Tongue (tissue), 2 donors: ENCODE data around the gene TCF4. TPM values are rescaled to one million over a fixed set of nuclear protein-coding genes. Genes with fewer than 3 reads are reported as not detected.
A peak's percentile ranks its signal among the peaks of the same experiment; 100 is the strongest.

ENCODE experiments used
- DNase-seq: peaks from one replicate; pipeline ENCODE4 v3.0.0-alpha.2; 2015
- total RNA-seq: library from RNA; depleted of rRNA; stranded (reverse); fragments of >200 nt; gene quantifications from one replicate; pipeline ENCODE4 v1.2.3, GENCODE V29; 2014

The TCF4 gene
- total RNA-seq, 1 donor from 2014 or later = 301 TPM

- peak; percentile 45 for DNase-seq
These were observed 180.8 kb downstream of the TCF4 start for GRCh38 chr18:55407191-55407590.

DNA sequence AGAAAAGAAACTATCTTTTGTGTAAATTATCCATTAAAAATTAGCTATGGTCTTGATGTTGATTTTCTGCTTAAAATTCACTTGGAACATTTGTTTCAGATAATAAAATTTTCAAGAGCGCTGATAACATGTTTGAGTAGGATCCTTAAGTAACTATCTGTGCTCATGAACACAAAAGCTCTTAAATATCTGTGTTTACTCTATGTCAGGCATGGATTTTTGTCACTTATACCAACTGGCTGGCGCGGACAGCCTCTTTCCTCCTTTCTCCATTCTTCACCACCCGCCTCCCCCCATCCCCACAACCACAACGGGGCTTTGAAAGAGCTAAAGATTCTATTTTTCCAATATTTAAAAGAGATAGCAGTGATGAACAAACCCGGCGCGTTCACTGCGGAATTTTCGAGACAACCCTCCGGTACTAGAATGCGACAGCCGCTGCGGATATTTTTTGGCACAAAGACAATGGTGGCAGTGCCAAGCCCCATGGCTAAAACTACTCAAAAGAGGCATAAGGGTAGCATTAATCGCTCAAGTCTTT lies 181.5 kb downstream of the TCF4 start:
- DNase-seq = peak; percentile 88

DNA sequence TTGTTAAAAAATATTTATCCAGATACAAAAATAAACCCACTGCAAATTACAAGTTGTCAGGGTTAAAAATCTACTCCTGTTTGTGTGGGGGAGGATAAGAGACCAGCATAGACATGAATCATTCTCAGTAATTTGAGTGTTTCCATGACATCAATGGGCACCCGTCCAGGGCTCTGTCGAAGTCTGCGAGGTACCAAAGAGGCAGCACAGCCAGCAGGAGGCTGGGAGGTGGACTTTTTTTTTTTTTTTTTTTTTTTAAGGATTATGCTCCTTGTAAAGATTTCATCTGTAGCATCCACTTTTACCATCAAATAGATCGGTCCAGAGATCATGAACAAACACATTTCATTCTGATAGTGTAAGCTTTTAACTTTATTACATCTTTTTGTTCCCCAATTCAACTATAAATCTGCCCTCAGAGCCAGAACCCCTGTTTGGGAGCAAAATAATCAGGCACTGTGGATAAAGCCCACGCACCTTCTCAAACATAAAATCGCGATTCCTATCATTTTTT lies 182.0 kb downstream of the TCF4 start:
- peak; percentile 98 for DNase-seq

DNA sequence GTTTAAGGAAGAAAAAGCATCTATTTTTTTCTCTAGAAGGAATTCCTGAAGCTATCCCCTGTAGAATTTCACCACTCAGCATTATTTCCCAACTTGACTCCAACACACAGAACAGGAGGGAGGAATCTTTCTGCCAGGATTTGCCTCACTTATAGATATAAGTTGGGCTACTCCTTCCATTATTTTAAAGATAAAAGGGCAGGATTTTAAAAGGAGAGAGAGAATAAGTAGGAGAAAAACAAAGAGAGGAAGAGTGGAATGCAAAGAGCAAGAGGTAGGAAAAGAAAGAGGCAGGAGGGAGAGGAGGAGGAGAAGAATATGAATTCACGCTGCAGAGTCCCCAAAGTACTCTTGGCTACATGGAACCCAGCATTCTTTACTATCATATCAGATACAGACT lies 182.5 kb downstream of the TCF4 start:
- no peak for DNase-seq

DNA sequence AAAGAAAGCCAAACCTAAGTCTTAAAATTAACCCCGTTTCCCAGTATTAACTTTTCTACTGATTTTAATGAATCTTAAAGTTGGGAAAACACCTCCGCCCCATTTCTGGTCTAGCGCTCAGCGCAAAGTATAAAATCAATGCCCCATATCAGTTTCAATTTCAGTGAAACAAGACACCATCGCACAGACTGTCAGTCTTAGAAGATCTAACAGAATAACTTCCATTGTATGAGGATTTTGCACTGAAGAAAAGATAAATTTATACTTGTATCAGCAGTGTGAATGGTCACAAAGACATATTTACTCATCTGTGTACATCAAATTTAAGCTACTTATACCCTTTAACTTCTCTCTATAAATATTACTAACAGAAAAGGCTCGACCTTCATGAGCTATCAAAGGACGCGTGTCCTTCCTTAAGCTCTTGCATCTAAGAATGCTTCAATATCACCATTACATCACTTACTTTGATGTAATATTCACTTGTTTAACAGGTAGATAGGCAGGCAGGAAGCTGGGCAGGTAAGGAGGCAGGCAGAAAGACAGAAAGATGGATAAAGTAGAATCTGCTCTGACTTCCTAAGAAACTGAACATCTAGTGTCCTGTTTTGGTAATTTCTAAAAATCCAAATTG lies 183.0 kb downstream of the TCF4 start:
- peak; percentile 24 for DNase-seq

DNA sequence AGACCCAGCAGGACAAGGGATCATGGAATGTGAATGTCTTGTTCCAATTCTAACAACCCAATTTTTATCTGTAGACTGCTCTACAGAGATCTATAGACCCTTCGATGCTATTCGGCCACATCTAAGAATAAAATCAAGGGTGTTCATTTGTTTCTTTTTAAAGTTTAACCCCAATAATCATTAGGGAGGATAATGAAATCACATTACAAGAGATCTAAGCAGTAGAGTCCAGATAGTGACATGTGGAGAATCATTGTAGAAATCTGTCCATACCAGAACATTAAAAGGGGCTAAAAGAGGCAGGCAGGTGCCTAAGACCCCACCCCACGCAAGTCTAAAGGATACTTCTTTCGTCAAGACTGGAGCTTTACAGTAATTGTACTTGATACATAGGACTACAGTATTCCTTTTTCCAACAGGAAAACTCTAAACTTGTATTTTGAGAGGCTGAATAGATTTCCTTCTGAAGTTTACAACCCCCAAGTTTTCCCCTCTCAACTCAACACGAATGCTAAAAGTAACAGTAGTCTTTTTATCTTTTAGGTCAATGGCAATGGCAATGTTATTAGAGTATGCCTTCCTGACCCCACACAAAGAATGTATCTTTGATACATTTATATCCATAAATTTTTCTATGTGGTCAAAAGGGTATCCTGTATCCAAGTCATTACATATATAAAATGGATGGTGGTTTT lies 183.7 kb downstream of the TCF4 start:
- no peak for DNase-seq

DNA sequence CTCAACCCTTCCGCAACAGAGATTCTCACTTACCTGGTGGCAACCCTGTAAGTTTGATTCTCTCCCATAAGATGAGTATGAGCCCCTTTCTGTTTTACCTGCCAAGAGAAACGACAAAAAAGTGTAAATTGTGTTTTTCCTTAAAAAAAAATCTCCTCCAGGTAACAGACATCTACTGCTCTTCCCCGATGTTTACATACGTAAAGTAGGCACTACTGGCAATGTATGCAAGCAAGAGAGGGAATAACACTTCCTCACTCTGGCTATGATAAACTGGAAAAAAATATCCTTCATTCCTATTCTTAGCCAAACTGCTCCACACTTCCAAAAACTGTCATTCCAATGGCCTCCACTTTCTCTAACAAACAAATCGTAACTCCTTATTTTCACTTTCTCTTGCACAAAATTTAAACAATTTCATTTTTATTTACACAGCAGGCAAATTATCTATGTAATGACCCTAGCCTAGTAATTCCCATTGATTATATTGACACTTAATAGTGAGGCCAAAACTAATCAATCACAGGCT lies 184.5 kb downstream of the TCF4 start:
- peak; percentile 32 for DNase-seq

DNA sequence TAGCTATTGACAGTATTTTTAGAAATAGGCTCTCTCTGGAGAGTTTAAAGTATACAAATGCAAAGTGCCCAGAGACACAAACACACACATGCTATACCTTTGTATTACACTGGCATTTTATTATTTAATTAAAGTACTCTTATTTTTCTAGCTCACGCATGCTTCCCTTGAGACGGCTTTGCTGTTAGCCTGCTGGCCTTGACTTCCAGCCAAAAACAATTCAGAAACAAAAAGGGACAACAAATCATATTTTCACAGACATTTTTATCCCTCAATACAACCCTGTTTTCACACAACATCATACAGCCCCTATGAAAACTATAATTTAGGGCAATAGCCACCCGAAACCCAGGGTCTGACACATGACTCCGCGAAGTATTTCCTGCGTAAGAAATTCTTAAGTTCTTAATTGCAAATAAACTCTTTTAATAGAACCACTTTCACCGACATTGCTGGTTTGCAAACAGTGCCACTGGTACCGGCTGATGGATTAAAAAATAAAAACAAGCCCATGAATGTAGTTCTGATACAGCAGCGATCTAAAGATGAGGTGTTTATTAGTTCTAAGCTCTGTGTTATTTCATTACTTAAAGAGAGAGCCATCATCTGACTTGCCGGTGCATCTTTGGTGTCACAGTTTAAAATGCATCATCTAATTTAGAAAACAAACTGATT lies 185.1 kb downstream of the TCF4 start:
- peak; percentile 70 for DNase-seq

GRCh38 chr18:55401638-55402191 lies 186.3 kb downstream of the TCF4 start:
- DNase-seq = peak; percentile 81

GRCh38 chr18:55400590-55401541 lies 187.1 kb downstream of the TCF4 start:
- DNase-seq = peak; percentile 56

DNA sequence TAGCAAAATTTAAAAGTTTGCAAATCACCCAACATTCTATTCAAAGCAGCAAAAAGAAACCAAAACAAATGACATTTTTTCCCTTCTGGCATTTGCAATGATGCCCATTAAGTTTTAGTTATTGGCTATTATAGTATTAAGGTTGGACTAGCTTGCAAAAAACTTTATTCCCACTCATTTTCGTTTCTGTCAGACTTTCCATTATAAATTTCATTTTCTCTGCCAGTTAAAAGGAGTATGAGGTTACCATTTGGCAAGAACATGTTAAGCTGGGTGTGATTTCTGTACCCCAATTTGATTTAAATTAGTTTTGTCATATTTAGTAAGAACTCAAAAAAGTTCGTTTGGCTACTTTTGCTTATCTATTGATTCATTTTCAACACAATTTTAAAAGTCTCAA lies 187.9 kb downstream of the TCF4 start:
- no peak for DNase-seq

GRCh38 chr18:55398858-55399257 lies 189.1 kb downstream of the TCF4 start:
- DNase-seq = no peak

GRCh38 chr18:55396979-55397378 lies 191.0 kb downstream of the TCF4 start:
- no peak for DNase-seq

DNA sequence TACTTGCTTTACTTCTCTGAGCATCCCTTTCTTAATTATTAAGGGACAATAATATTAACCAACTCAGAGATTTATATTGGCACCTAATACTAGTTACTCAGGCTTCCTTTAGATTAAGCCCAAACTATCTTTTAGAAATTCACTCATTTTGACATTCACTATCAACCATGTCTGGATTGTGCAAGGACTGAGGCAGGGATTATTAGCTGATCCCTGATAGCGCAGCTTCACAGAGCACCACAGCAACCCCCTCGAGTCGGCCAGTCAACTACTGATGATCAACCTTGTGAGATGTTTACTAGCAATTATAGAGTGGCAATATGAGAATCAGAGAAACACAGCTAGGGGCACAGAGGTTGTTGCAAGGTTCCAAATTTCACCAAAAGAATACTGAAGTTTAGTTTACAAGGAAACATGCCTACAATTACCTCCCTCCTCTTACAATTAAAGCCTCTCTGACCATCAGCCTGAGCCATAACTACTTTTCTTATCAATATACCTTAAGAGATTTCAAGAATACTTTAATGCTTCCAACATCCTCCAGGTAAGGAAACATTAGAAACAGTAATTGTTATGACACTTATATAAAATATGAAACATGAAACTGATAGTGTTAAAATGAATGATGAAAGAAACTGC lies 191.6 kb downstream of the TCF4 start:
- DNase-seq = no peak

DNA sequence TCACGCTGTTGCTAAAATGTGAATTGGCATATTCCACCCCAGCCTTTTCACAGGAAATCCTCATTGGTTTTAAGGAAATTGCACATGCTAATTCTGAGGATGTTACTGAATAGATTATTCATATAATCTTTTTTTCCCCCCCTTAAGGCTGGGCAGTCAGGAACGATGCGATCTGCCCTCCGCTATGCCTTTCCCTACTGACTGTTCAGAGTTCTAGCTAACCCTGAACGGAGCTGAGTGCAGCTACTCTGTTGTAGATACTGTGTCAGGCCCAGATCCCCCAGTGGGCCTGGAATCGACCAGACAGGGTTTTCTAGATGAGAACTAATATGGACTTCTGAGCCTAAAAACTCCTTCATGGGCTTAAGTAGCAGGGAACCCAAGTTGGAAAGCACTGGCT lies 192.2 kb downstream of the TCF4 start:
- DNase-seq = no peak

GRCh38 chr18:55390898-55391297 lies 197.1 kb downstream of the TCF4 start:
- peak; percentile 67 for DNase-seq

DNA sequence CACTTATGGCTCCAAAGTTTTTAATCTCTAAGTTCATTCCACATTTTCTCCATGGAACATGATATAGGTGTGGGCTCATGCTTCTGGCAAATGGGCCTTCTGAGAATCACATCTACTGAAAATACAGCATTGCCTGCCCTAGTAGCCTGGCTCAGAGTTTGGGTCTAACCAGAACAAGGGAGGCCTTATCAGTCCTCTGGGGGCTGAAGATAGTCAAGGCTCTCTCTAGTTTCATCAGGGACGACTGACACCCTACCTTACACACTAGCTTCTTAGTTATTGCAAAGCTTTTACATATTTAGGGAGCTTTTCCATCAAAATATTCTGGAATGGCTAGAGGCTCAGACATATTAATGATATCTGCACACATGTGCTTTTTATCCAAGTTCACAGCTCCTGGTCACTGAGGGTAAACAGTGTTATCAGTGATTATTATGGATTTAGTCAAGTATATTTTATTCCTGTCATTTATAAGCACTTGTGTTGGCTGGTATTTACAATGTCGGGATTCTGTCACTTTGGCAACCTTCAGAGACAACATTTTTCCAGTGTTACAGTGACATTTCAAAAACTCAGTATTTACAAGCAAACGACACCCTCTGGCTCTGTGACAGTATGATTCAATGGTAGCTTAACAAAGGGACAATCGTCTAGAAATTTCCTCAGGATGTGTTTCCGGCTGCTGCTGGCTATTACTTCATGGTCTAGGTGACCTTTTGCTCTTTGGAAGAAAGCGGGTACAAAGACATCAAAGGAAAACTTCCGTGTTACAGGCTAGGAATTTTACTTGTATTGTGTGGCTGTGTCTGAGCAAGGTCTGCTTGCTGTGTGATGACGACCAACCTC lies 200.6 kb downstream of the TCF4 start:
- DNase-seq = peak; percentile 32

- DNase-seq = no peak
These were observed 201.4 kb downstream of the TCF4 start for GRCh38 chr18:55386545-55386944.

DNA sequence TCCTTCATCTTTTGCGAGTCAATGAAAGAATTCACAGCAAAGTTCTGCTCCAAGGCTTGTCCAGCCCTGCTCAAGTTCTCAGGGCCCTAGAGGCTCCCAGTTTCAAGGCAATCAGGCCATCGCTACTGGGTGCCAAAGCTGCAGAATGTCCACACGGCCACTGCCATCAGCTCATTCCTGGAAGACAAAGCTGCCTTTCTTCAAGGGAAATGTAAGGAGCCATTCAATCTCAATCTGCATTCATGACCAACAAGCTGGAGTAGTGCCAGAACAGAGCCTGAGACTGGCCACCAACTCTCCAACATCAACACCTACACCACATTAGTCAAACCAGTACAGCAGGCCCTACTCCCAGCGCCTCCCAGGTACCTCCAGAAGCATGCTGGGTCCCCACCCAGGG lies 202.2 kb downstream of the TCF4 start:
- peak; percentile 48 for DNase-seq
